Upper lobe of right lung (tissue), 1 donor: ENCODE data around the gene CDK12. TPM values are rescaled to one million over a fixed set of nuclear protein-coding genes. Genes with fewer than 3 reads are reported as not detected.
"Not testable (repeated sequence)": the region's sequence is repeated elsewhere in the genome, so short reads cannot be mapped to it uniquely, and the experiment has no call there.

Source experiments
- ATAC-seq: fragments of 200-7000 bp; cut with Tn5 transposase; one replicate; pipeline ENCODE4 v1.9.1; 2020; ENCODE audit warnings: mild to moderate bottlenecking, moderate library complexity
- DNase-seq: peaks from one replicate; pipeline ENCODE4 v3.0.0-alpha.2; 2020
- H3K27ac ChIP-seq: fragments of 200-600 bp; one replicate; pipeline ENCODE4 v1.8.0; 2022
- H3K27me3 ChIP-seq: fragments of 200-600 bp; one replicate; pipeline ENCODE4 v1.8.0; 2022; ENCODE audit warnings: mild to moderate bottlenecking
- H3K36me3 ChIP-seq: fragments of 200-600 bp; one replicate; pipeline ENCODE4 v1.8.0; 2022
- H3K4me1 ChIP-seq: fragments of 200-600 bp; one replicate; pipeline ENCODE4 v1.8.0; 2022
- H3K4me3 ChIP-seq: fragments of 200-600 bp; one replicate; pipeline ENCODE4 v1.8.0; 2022; ENCODE audit warnings: mild to moderate bottlenecking
- H3K9me3 ChIP-seq: fragments of 200-600 bp; one replicate; pipeline ENCODE4 v1.8.0; 2022
- intact Hi-C: fragments of 100-400 bp; cut with DNase I; formaldehyde crosslinking; loops from one replicate; pipeline ENCODE4 v1.11.0; 2022
- total RNA-seq: library from RNA; stranded (reverse); fragmentation: NEBNext Ultra II Directional; extraction: Animal tissue kit (Norgen Biotek cat#: 25700); gene quantifications from one replicate; pipeline ENCODE4 v1.2.1, GENCODE V29; 2021
- TF ChIP-seq, protein P1 (sequence below): fragments of 200-600 bp; IDR thresholded peaks from one replicate; pipeline ENCODE4 v1.8.0; 2022; ENCODE audit warnings: antibody characterized with exemption
- donor health status: DM: no; HTN: yes; CAD: no; lungs with severe emphysema.

Gene CDK12
- total RNA-seq, 1 donor from 2014 or later: 53.6 TPM

DNA sequence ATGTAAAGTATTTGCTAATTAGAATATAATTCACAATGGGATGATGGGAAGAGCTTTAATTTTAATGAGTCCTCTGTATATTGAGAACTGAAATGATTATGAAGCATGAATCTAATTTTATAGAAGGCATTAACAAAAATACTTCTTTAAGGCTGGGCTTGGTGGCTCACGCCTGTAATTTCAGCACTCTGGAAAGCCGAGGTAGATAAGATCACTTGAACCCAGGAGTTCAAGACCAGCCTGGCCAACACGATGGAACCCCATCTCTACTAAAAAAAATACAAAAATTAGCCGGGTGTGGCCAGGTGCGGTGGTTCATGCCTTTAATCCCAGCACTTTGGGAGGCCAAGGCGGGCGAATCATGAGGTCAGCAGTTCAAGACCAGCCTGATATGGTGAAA, 12.0 kb downstream of the CDK12 start:
- DNase-seq (peak; percentile 20), ATAC-seq (no peak)
- TF ChIP-seq, protein P1, sequence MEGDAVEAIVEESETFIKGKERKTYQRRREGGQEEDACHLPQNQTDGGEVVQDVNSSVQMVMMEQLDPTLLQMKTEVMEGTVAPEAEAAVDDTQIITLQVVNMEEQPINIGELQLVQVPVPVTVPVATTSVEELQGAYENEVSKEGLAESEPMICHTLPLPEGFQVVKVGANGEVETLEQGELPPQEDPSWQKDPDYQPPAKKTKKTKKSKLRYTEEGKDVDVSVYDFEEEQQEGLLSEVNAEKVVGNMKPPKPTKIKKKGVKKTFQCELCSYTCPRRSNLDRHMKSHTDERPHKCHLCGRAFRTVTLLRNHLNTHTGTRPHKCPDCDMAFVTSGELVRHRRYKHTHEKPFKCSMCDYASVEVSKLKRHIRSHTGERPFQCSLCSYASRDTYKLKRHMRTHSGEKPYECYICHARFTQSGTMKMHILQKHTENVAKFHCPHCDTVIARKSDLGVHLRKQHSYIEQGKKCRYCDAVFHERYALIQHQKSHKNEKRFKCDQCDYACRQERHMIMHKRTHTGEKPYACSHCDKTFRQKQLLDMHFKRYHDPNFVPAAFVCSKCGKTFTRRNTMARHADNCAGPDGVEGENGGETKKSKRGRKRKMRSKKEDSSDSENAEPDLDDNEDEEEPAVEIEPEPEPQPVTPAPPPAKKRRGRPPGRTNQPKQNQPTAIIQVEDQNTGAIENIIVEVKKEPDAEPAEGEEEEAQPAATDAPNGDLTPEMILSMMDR: no peak
- Histone ChIP-seq H3K36me3 (peaks cover 64% of the 10 kb centered on the region), H3K4me3 (no peak overlapping the region), H3K27ac (no peak overlapping the region), H3K4me1 (no peaks in the 10 kb centered on the region), H3K27me3 (no peaks in the 10 kb centered on the region), H3K9me3 (no peaks in the 10 kb centered on the region)
- intact Hi-C loops: no loop called here

DNA sequence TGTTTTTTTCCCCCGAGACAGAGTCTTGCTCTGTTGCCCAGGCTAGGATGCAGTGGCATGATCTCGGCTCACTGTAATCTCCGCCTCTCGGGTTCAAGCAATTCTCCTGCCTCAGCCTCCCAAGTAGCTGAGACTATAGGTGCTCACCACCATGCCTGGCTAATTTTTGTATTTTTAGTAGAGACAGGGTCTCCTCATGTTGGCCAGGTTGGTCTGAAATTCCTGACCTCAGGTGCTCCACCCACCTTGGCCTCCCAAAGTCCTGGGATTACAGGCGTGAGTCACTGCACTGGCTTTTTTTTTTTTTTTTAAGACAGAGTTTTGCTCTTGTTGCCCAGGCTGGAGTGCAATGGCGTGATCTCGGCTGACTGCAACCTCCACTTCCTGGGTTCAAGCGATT, 18.3 kb downstream of the CDK12 start:
- H3K9me3 ChIP-seq, H3K27me3 ChIP-seq, H3K27ac ChIP-seq, H3K4me1 ChIP-seq, DNase-seq, ATAC-seq, intact Hi-C loops, H3K4me3 ChIP-seq: not testable (repeated sequence)
- peaks cover 52% of the 10 kb centered on the region for H3K36me3 ChIP-seq

DNA sequence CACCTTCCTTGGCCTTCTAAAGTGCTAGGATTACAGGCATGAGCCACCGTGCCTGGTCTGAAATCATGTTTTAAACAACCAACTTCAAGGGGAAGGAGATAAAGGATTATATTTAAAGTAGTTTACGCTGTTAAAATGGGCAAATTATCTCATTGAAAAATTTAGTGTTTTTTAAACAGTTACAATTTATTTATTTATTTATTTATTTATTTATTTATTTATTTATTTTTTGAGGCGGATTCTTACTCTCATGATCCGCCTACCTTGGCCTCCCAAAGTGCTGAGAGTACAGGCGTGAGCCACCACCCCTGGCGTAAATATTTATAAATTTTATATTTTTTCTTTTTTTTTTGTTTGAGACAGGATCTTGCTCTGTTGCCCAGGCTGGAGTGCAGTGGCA, 22.2 kb downstream of the CDK12 start:
- TF ChIP-seq, protein P1: no peak
- peaks cover 40% of the 10 kb centered on the region for H3K36me3 ChIP-seq
- DNase-seq (no peak), ATAC-seq (no peak)
- no peaks in the 10 kb centered on the region for H3K27me3 ChIP-seq
- no peak overlapping the region for H3K4me3 ChIP-seq
- H3K9me3 ChIP-seq: no peaks in the 10 kb centered on the region
- intact Hi-C loops: no loop called here
- no peak overlapping the region for H3K27ac ChIP-seq
- H3K4me1 ChIP-seq: no peaks in the 10 kb centered on the region

DNA sequence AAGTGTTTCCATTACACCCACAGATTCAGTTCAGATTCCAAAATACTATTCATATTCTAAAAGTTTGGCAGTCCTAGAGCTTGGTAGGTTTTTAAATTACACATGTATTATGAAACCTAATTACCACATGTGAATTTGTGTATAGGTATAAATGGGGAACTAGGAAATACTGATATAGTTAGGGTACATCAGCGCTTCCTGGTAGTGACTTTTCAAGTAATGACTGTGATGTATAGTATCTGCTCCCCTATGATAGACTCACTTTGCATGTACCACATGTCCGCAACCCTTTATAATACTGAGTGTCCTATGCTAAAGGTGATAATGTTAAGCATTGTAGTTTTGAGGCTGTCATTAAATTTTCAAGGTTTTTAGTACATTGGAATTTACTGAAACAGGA, 22.9 kb downstream of the CDK12 start:
- DNase-seq (no peak), ATAC-seq (no peak)
- no peaks in the 10 kb centered on the region for H3K4me1 ChIP-seq
- peaks cover 35% of the 10 kb centered on the region for H3K36me3 ChIP-seq
- H3K27ac ChIP-seq: no peak overlapping the region
- no peaks in the 10 kb centered on the region for H3K27me3 ChIP-seq
- intact Hi-C loops: no loop called here
- no peak overlapping the region for H3K4me3 ChIP-seq
- H3K9me3 ChIP-seq: no peaks in the 10 kb centered on the region
- TF ChIP-seq, protein P1: no peak

DNA sequence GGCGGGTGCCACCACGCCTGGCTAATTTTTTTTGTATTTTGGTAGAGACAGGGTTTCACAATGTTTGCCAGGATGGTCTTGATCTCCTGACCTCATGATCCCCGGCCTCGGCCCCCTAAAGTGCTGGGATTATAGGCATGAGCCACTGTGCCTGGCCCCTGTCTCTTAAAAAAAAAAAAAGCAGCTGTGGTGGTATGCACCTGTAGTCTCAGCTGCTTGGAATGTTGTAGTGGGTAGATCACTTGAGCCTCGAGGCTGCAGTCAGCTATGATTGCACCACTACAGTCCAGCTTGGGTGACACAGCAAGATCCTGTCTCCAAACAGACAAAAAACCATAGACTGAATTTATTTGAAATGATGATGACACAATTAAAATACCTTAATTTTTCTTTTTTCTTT, 24.3 kb downstream of the CDK12 start:
- H3K27ac ChIP-seq: no peak overlapping the region
- intact Hi-C loops: no loop called here
- DNase-seq (no peak), ATAC-seq (peak; percentile 85)
- no peaks in the 10 kb centered on the region for H3K27me3 ChIP-seq
- TF ChIP-seq, protein P1: no peak
- H3K4me3 ChIP-seq: no peak overlapping the region
- H3K4me1 ChIP-seq: no peaks in the 10 kb centered on the region
- H3K36me3 ChIP-seq: peaks cover 32% of the 10 kb centered on the region
- no peaks in the 10 kb centered on the region for H3K9me3 ChIP-seq

DNA sequence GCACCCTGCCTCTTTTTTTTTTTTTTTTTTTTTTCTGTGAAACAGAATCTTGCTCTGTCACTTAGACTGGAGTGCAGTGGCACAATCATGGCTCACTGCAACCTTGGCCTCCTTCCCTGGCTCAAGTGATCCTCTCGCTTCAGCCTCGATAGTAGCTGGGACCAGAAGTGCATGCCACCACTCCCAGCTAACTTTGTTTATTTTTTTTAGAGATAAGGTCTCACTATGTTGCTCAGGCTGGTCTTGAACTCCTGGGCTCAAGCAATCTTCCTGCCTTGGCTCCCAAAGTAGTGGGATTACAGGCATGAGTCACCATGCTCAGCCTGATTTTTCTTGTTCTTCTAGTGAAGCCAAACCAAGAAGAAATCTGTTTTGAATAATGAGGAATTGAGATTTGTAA, 25.0 kb downstream of the CDK12 start:
- intact Hi-C loops: no loop called here
- DNase-seq: no peak
- H3K27ac ChIP-seq: no peak overlapping the region
- ATAC-seq: peak; percentile 40
- H3K9me3 ChIP-seq: no peaks in the 10 kb centered on the region
- H3K4me1 ChIP-seq: no peaks in the 10 kb centered on the region
- no peak overlapping the region for H3K4me3 ChIP-seq
- TF ChIP-seq, protein P1: no peak
- no peaks in the 10 kb centered on the region for H3K27me3 ChIP-seq
- H3K36me3 ChIP-seq: peaks cover 36% of the 10 kb centered on the region

DNA sequence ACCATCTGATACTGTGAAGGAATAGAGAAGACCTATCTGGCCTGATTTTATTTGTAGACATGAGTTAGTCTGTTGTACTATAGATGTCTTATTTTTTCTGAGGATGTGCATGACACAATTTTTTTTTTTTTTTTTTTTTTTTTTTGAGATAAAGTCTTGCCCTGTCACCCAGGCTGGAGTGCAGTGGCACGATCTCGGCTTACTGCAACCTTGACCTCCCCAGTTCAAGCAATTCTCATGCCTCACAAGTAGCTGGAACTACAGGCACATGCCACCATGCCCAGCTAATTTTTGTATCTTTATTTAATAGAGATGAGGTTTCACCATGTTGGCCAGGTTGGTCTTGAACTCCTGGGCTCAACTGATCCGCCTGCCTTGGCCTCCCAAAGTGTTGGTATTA, 26.2 kb downstream of the CDK12 start:
- ATAC-seq, intact Hi-C loops, H3K4me1 ChIP-seq: not testable (repeated sequence)

More for the DNA sequence above, 26.2 kb downstream of the CDK12 start:
- not testable (repeated sequence) for DNase-seq, H3K27ac ChIP-seq, H3K4me3 ChIP-seq, H3K9me3 ChIP-seq, H3K27me3 ChIP-seq
- peaks cover 44% of the 10 kb centered on the region for H3K36me3 ChIP-seq
